Measurements from ENCODE around the gene MEA1.

The MEA1 gene

GRCh38 chr6:43037706-43038105 lies 24.0 kb upstream of the MEA1 start:
- no peak overlapping the region for H3K4me3 ChIP-seq (ENCODE audit: low read length in 2 of 2)
- no peak overlapping the region for H2BK12ac ChIP-seq (ENCODE audit: low read length)

DNA sequence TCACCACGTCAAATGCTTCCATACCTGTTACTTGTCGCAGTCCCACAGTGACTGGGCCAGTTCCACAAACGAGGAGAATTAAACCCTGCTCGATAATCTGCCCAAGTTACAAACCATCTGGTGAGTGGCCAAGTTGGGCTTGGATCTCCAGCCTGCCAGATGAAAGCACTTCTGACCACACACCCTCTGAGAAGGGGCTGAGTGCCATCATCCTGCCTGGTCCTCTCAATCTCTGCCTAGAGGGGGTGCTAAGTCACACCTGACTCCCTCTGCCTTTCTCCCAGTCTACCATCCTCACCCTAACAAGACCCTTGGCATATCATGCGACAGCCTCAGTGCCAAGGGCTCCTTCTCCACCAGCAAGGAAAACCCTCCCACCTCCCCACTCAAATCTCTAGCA lies 23.5 kb upstream of the MEA1 start:
- Histone ChIP-seq H4K8ac (ENCODE audit: low read depth, low read length) (no peak overlapping the region), H3K27ac (replicated peaks; ENCODE audit: low read length) (no peak overlapping the region), H3K27me3 (ENCODE audit: control insufficient read depth in 3 of 3, insufficient read depth in 3 of 3, low read depth in 1 of 3, low read length in 3 of 3) (no peaks in the 10 kb centered on the region), H3K4me2 (ENCODE audit: insufficient read depth, low read length, poor library complexity, severe bottlenecking) (no peak overlapping the region), H3K4ac (ENCODE audit: low read length) (no peak overlapping the region), H3K4me1 (ENCODE audit: control insufficient read depth in 2 of 2, insufficient read depth in 1 of 2, low read depth in 1 of 2, low read length in 2 of 2) (peaks cover 0 to 3% of the 10 kb centered on the region in 2 donors), H2BK120ac (ENCODE audit: low read depth, low read length) (no peak overlapping the region), H2AFZ (ENCODE audit: low read length) (no peak overlapping the region), H3K4me3 (ENCODE audit: low read length in 2 of 2) (no peak overlapping the region), H2AK5ac (ENCODE audit: low read depth, low read length) (no peak overlapping the region), H2BK5ac (ENCODE audit: low read length) (no peak overlapping the region), H3K9ac (ENCODE audit: low read depth, low read length, poor library complexity) (no peak overlapping the region), H3K14ac (ENCODE audit: low read length) (no peak overlapping the region), H3K23ac (ENCODE audit: low read depth, low read length, poor library complexity) (peak overlapping the region; percentile 40), H4K91ac (ENCODE audit: low read depth, low read length, poor library complexity) (no peak overlapping the region), H3K9me3 (replicated peaks in 1 of 2; ENCODE audit: control insufficient read depth in 2 of 2, insufficient read depth in 1 of 2, low read depth in 1 of 2, low read length in 2 of 2) (no peaks in the 10 kb centered on the region), H3K79me1 (ENCODE audit: low read depth, low read length) (peaks cover 4% of the 10 kb centered on the region), H2BK15ac (ENCODE audit: low read length) (no peak overlapping the region), H3K18ac (ENCODE audit: low read length) (no peak overlapping the region), H3K36me3 (replicated peaks in 1 of 2; ENCODE audit: control insufficient read depth in 2 of 2, insufficient read depth in 2 of 2, low read length in 2 of 2) (peaks cover 53 to 86% of the 10 kb centered on the region in 2 donors), H2BK12ac (ENCODE audit: low read length) (no peak overlapping the region)
- no CpG with 5 or more reads among the region's 5 CpGs for WGBS, 2 donors (ENCODE audit: extremely low coverage in 2 of 2, insufficient read length in 2 of 2, insufficient replicate concordance in 1 of 2)
- DNase-seq (ENCODE audit: low spot score) = no peak

More at GRCh38 chr6:43037706-43038105, 24.0 kb upstream of the MEA1 start:
- H3K27ac ChIP-seq (replicated peaks; ENCODE audit: low read length) = no peak overlapping the region
- H3K4me1 ChIP-seq (ENCODE audit: control insufficient read depth in 2 of 2, insufficient read depth in 1 of 2, low read depth in 1 of 2, low read length in 2 of 2) = peaks cover 0 to 3% of the 10 kb centered on the region in 2 donors
- no peak overlapping the region for H3K9ac ChIP-seq (ENCODE audit: low read depth, low read length, poor library complexity)
- H2BK15ac ChIP-seq (ENCODE audit: low read length) = no peak overlapping the region
- WGBS, 2 donors (ENCODE audit: extremely low coverage in 2 of 2, insufficient read length in 2 of 2, insufficient replicate concordance in 1 of 2) = no CpG with 5 or more reads among the region's 9 CpGs
- no peak overlapping the region for H2BK120ac ChIP-seq (ENCODE audit: low read depth, low read length)
- H3K9me3 ChIP-seq (replicated peaks in 1 of 2; ENCODE audit: control insufficient read depth in 2 of 2, insufficient read depth in 1 of 2, low read depth in 1 of 2, low read length in 2 of 2) = no peaks in the 10 kb centered on the region
- no peak overlapping the region for H3K18ac ChIP-seq (ENCODE audit: low read length)
- H3K36me3 ChIP-seq (replicated peaks in 1 of 2; ENCODE audit: control insufficient read depth in 2 of 2, insufficient read depth in 2 of 2, low read length in 2 of 2) = peaks cover 55 to 84% of the 10 kb centered on the region in 2 donors
- H3K27me3 ChIP-seq (ENCODE audit: control insufficient read depth in 3 of 3, insufficient read depth in 3 of 3, low read depth in 1 of 3, low read length in 3 of 3) = no peaks in the 10 kb centered on the region
- no peak overlapping the region for H3K4me2 ChIP-seq (ENCODE audit: insufficient read depth, low read length, poor library complexity, severe bottlenecking)
- H2AFZ ChIP-seq (ENCODE audit: low read length) = no peak overlapping the region
- peak overlapping the region; percentile 96 for H3K23ac ChIP-seq (ENCODE audit: low read depth, low read length, poor library complexity)
- H3K4ac ChIP-seq (ENCODE audit: low read length) = no peak overlapping the region
- peak overlapping the region; percentile 38 for H3K14ac ChIP-seq (ENCODE audit: low read length)
- no peak overlapping the region for H4K8ac ChIP-seq (ENCODE audit: low read depth, low read length)
- no peak for DNase-seq (ENCODE audit: low spot score)
- H4K91ac ChIP-seq (ENCODE audit: low read depth, low read length, poor library complexity) = no peak overlapping the region
- H2BK5ac ChIP-seq (ENCODE audit: low read length) = peak overlapping the region; percentile 75
- H2AK5ac ChIP-seq (ENCODE audit: low read depth, low read length) = no peak overlapping the region
- H3K79me1 ChIP-seq (ENCODE audit: low read depth, low read length) = peaks cover 4% of the 10 kb centered on the region

DNA sequence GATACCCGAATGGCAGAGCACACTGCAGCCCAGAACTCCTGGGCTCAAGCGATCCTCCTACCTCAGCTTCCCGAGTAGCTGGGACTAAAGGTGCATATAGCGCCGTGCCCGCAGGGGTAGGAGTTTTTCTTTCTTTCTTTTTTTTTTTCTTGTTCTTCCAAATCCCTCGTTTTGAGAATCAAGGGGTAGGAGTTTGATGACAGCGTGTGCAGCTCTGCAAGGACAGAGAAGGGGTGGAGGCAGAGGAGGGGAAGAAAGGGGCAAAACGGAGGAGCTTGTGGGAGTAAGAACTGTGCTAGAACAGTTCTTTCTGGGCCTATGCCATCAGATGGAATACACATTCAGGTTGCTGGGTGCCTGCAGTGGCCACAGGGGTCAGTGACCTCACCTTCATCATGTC lies 23.0 kb upstream of the MEA1 start:
- DNase-seq (ENCODE audit: low spot score) = no peak
- peaks cover 4% of the 10 kb centered on the region for H3K79me1 ChIP-seq (ENCODE audit: low read depth, low read length)
- H2BK5ac ChIP-seq (ENCODE audit: low read length) = no peak overlapping the region
- no peak overlapping the region for H2BK120ac ChIP-seq (ENCODE audit: low read depth, low read length)
- H2BK12ac ChIP-seq (ENCODE audit: low read length) = no peak overlapping the region
- H3K14ac ChIP-seq (ENCODE audit: low read length) = no peak overlapping the region
- H2AK5ac ChIP-seq (ENCODE audit: low read depth, low read length) = no peak overlapping the region
- no peak overlapping the region for H4K91ac ChIP-seq (ENCODE audit: low read depth, low read length, poor library complexity)
- peaks cover 0 to 3% of the 10 kb centered on the region in 2 donors for H3K4me1 ChIP-seq (ENCODE audit: control insufficient read depth in 2 of 2, insufficient read depth in 1 of 2, low read depth in 1 of 2, low read length in 2 of 2)
- H3K27me3 ChIP-seq (ENCODE audit: control insufficient read depth in 3 of 3, insufficient read depth in 3 of 3, low read depth in 1 of 3, low read length in 3 of 3) = no peaks in the 10 kb centered on the region
- H4K8ac ChIP-seq (ENCODE audit: low read depth, low read length) = no peak overlapping the region
- H3K4ac ChIP-seq (ENCODE audit: low read length) = no peak overlapping the region
- H3K36me3 ChIP-seq (replicated peaks in 1 of 2; ENCODE audit: control insufficient read depth in 2 of 2, insufficient read depth in 2 of 2, low read length in 2 of 2) = peaks cover 53 to 87% of the 10 kb centered on the region in 2 donors
- no peak overlapping the region for H3K4me3 ChIP-seq (ENCODE audit: low read length in 2 of 2)
- H3K27ac ChIP-seq (replicated peaks; ENCODE audit: low read length) = no peak overlapping the region
- no peak overlapping the region for H3K9ac ChIP-seq (ENCODE audit: low read depth, low read length, poor library complexity)
- no peaks in the 10 kb centered on the region for H3K9me3 ChIP-seq (replicated peaks in 1 of 2; ENCODE audit: control insufficient read depth in 2 of 2, insufficient read depth in 1 of 2, low read depth in 1 of 2, low read length in 2 of 2)
- H3K18ac ChIP-seq (ENCODE audit: low read length) = no peak overlapping the region
- H2BK15ac ChIP-seq (ENCODE audit: low read length) = no peak overlapping the region
- H3K4me2 ChIP-seq (ENCODE audit: insufficient read depth, low read length, poor library complexity, severe bottlenecking) = no peak overlapping the region
- no CpG with 5 or more reads among the region's 9 CpGs for WGBS, 2 donors (ENCODE audit: extremely low coverage in 2 of 2, insufficient read length in 2 of 2, insufficient replicate concordance in 1 of 2)
- H3K23ac ChIP-seq (ENCODE audit: low read depth, low read length, poor library complexity) = no peak overlapping the region
- no peak overlapping the region for H2AFZ ChIP-seq (ENCODE audit: low read length)

DNA sequence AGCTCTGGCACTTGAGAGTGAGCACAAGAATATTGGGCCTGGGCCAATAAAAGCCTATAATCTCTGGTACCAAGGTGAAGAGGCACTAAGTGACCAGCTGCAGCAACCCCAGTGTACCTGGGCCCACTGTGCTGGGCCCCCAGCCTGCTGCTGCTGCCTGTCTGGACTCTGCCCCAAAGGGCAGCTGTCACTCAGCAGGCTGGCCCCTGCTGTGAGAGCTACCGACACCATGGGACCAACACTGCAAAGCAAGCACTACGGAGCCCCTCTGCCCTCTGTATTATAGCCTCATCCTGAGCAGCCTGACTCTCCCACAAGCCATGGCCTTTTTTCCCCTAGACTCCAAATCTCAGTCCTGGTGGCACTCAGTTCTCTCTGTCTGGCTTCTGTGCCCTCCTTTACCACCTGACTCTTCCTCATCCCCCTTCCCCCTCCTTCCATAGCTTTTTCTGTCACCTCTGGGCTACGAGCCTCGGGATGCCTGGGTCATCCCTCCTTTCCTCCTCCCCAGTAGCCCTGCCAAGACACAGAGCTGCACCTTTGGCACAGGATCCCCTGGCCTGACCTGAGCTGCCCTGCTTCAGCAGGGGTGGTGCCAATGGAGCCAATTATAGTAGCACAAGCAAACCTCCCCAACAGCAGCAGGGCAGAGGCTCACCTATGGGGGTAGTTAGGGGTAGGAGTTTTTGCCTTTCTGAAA lies 21.9 kb upstream of the MEA1 start:
- Histone ChIP-seq H2BK12ac (ENCODE audit: low read length) (no peak overlapping the region), H3K4me2 (ENCODE audit: insufficient read depth, low read length, poor library complexity, severe bottlenecking) (no peak overlapping the region), H3K9ac (ENCODE audit: low read depth, low read length, poor library complexity) (no peak overlapping the region), H2AK5ac (ENCODE audit: low read depth, low read length) (no peak overlapping the region), H2BK5ac (ENCODE audit: low read length) (no peak overlapping the region), H3K4me3 (ENCODE audit: low read length in 2 of 2) (no peak overlapping the region), H3K9me3 (replicated peaks in 1 of 2; ENCODE audit: control insufficient read depth in 2 of 2, insufficient read depth in 1 of 2, low read depth in 1 of 2, low read length in 2 of 2) (no peaks in the 10 kb centered on the region), H2BK15ac (ENCODE audit: low read length) (no peak overlapping the region), H3K79me1 (ENCODE audit: low read depth, low read length) (peaks cover 4% of the 10 kb centered on the region), H3K18ac (ENCODE audit: low read length) (no peak overlapping the region), H3K27me3 (ENCODE audit: control insufficient read depth in 3 of 3, insufficient read depth in 3 of 3, low read depth in 1 of 3, low read length in 3 of 3) (no peaks in the 10 kb centered on the region), H3K14ac (ENCODE audit: low read length) (no peak overlapping the region), H3K4ac (ENCODE audit: low read length) (no peak overlapping the region), H2AFZ (ENCODE audit: low read length) (no peak overlapping the region), H3K36me3 (replicated peaks in 1 of 2; ENCODE audit: control insufficient read depth in 2 of 2, insufficient read depth in 2 of 2, low read length in 2 of 2) (peaks cover 50 to 83% of the 10 kb centered on the region in 2 donors), H4K91ac (ENCODE audit: low read depth, low read length, poor library complexity) (no peak overlapping the region), H3K23ac (ENCODE audit: low read depth, low read length, poor library complexity) (no peak overlapping the region), H3K4me1 (ENCODE audit: control insufficient read depth in 2 of 2, insufficient read depth in 1 of 2, low read depth in 1 of 2, low read length in 2 of 2) (peaks cover 0 to 3% of the 10 kb centered on the region in 2 donors), H3K27ac (replicated peaks; ENCODE audit: low read length) (no peak overlapping the region), H2BK120ac (ENCODE audit: low read depth, low read length) (no peak overlapping the region), H4K8ac (ENCODE audit: low read depth, low read length) (no peak overlapping the region)
- WGBS, 2 donors (ENCODE audit: extremely low coverage in 2 of 2, insufficient read length in 2 of 2, insufficient replicate concordance in 1 of 2) = no CpG with 5 or more reads among the region's 4 CpGs
- no peak for DNase-seq (ENCODE audit: low spot score)

Data from neuronal stem cell (in vitro differentiated cells).